SU-DHL-6 (cell line): ENCODE data around the gene ATPAF1.

Experiments
- CTCF ChIP-seq: fragments of 200-600 bp; sonication (generic); IDR thresholded peaks from one replicate; pipeline ENCODE4 v1.5.1; 2017; ENCODE audit warnings: antibody characterized with exemption, mild to moderate bottlenecking, low read length, moderate library complexity; ENCODE audit not compliant: insufficient read depth, poor library complexity, severe bottlenecking
- EZH2phosphoT487 ChIP-seq: fragments of 200-600 bp; sonication (generic), shearing (Covaris generic); conservative IDR thresholded peaks from 2 replicates; pipeline ENCODE4 v1.6.1; 2018; ENCODE audit warnings: mild to moderate bottlenecking, antibody characterized with exemption, low read length, moderate library complexity, mixed read lengths

DNA sequence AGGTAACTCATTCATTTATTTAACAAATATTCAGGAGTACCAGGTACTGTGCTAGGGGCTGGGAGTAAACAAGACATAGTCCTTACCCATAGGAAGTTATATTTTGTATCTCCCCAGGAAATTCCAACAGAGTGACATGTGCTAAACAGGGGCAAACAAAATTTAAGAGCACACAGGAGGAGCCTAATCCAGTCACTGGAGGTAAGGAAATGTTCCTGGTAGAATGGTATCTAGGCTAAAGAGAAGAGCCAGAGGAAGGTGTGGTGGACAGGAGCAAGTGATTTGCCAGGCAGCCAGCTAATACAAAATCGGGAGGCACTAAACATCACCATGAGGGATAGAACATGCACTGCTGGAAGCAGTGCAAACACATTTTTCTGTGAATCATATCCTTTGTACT lies 13.9 kb upstream of the ATPAF1 start:
- TF ChIP-seq EZH2phosphoT487 (no peak), CTCF (no peak)
